Tracheal epithelial cell (primary cell): ENCODE measurements around the gene RPL27. TPM values are rescaled to one million over a fixed set of nuclear protein-coding genes. Genes with fewer than 3 reads are reported as not detected.

ENCODE experiments used
- total RNA-seq: library from RNA; depleted of rRNA; stranded (reverse); fragments of >200 nt; gene quantifications from 2 replicates; pipeline ENCODE4 v1.2.1, GENCODE V29; 2014

Gene RPL27
- total RNA-seq, result 1,542 and 1,825 TPM in 2 replicates

GRCh38 chr17:42997984-42998938 lies at the start of gene RPL27:
Gene RPL27 (plus strand): TSS chr17:42998419. CDS start chr17:42998751, 332 bp downstream.

DNA sequence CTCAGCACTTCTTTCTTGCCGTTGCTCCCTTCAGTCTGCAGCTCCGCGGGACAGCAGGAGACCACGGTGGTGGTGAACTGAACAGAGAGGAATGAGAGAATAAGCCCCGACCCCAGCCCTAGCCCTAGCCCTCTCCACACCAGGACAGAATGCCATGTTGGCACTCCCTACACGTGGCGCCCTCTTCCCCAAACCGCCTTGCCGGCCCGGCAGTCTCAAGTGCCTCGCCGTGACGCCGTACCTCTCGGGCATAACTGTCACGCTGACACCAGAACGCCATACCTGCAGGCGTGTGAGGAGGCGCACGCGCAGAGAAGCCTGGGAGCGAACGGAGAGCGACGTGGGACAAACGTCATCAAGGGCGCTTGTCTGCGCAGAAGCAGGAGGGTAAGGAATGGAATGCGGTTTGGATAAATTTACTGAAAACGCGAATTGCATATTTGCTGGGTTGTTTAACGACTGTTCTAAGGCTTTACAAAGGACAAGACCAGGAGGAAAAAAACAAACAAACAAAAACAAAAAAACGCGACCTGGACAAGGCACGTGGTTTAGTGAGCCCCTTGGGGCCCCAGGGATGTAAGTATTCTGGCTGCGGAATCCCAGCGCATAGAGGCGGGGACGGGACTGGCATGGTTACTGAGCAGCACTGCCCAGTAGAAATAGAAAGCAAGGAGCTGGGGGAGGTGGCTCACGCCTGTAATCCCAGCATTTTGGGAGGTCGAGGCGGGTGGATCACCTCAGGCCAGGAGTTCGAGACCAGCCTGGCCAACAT lies 33.9 kb upstream of the RPL27 start, which contains the start of gene AARSD1:
TSS of gene AARSD1 (minus strand) at position 294 of the 772 bp plus-strand sequence. CDS start at position 280, 14 bp downstream.

DNA sequence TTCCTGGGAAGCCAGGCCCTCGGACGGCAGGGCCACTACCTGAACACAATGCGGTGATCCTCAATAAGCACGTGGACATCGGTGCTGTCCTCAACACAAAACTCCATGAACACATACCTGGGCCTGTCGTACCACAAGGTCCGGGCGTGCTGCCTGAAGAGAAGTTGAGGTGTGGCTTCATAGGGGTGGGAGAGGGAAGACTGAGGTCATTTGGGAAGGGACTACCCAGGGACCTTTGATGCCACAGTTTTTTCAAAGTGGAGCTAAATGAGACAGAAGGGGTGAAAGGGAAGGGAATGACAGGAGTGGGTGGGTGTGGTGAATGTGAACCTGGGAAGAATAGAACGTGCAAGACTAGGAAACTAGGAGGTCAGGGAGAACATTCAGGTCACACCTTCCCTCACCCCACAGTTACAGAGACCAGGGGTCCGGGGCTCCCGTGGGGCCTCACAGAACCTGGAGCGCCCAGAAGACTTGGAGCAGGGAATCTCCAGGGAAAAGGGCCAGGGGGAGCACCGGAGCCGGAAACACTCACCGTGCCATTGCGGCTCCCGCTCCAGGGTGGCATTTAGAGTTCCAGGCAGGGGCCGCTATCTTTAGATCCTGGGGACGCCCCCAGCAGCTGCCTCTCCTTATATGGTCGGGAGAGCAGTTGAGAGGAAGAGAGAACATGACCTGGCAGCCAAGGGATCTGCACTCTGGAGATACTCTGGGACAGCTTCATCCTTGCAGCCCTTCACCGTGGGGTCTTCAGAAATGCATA lies 18.5 kb upstream of the RPL27 start, which contains the start of gene PTGES3L:
TSS of gene PTGES3L (minus strand) at position 570 of the 763 bp plus-strand sequence. CDS start at position 543, 27 bp downstream.

DNA sequence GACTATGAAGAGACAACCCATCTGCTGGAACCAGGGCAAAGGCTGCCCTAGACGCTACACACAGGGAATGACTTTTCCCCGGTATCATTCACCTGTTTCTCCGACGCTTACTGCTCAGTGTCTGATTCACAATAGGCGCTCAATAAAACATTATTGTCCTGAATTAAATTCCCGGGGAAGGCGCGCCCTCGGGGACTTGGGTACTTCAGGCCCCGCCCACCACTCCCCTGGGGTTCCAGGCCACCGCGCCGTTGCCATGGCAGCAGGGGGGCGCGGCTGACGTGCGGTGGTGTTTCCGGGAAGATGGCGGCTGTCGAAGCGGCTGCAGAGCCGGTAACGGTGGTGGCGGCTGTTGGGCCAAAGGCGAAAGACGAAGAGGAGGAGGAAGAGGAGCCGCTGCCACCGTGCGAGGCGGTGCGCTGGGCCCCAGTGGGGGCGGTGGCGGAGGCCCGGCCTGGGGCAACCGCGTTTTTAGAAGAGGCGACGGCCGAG lies 17.9 kb upstream of the RPL27 start, which contains the start of gene RUNDC1:
TSS of gene RUNDC1 (plus strand) at position 292 of the 492 bp plus-strand sequence. CDS start at position 304, 12 bp downstream.

GRCh38 chr17:43006639-43007551 lies 8.7 kb downstream of the RPL27 start, which contains the start of gene IFI35:
Gene IFI35 (plus strand): TSS chr17:43006784. CDS start chr17:43006948, 164 bp downstream.

DNA sequence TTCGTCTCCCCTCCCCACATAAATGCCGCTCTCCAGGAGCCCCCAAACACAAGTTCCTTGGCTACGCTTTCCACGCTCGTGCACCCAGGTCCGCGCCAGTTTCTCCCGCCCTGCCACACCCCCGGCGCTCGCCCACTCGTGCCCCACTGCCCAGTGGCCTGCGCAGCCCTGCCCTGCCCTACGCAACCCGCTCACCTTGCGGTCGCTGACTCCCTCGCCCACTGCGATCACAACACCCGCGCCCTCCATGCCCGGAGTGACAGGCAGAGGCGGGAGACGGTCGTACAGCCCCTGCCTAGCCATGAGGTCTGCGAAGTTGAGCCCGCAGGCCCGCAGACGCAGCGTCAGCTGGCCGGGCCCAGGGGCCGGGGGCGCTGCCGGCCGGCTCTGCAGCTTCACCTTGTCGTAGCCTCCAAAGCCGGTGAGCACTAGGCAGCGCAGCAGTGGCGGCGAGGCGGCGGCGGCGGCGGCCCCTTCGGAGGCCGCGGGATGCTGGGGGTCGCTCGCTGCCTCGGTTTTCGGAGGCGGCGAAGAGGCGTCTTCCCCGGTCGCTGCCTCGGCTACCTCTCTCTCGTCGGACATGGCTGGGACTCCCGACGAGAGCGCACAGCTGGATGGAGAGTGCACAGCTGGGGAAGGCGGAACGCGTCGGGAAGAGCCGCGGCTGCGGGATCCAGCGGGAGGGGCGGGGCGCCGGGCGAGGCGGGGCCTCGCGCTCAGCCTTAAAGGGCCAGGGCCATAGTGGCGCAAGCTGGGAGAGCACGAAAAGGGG lies 23.7 kb downstream of the RPL27 start, which contains the start of gene VAT1:
TSS of gene VAT1 (minus strand) at position 645 of the 772 bp plus-strand sequence. CDS start at position 582, 63 bp downstream.

GRCh38 chr17:43024407-43025289 lies 26.4 kb downstream of the RPL27 start, which contains the start of gene RND2:
Gene RND2 (plus strand): TSS chr17:43025231. CDS start chr17:43025348, 117 bp downstream.

Other genes starting within 250 kb of the RPL27 start
- not detected in 2 replicates for gene RAMP2, start 237.2 kb upstream of the RPL27 start, total RNA-seq
- gene VPS25, start 225.0 kb upstream of the RPL27 start, total RNA-seq, result 66.1 and 83.6 TPM in 2 replicates
- 0.96 TPM in 1 of 2 replicates, not detected in the other for gene WNK4, start 217.8 kb upstream of the RPL27 start, total RNA-seq
- gene COA3, start 199.7 kb upstream of the RPL27 start, total RNA-seq, result 71.3 and 76.9 TPM in 2 replicates
- gene CNTD1, start 199.6 kb upstream of the RPL27 start, total RNA-seq, result not detected in 2 replicates
- 113 and 117 TPM in 2 replicates for gene BECN1, start 174.1 kb upstream of the RPL27 start, total RNA-seq
- 65.2 and 83.6 TPM in 2 replicates for gene PSME3, start 165.0 kb upstream of the RPL27 start, total RNA-seq
- gene AOC2, start 153.8 kb upstream of the RPL27 start, total RNA-seq, result 0.96 and 1.5 TPM in 2 replicates
- under 0.01 and 0.24 TPM in 2 replicates for gene AOC3, start 147.2 kb upstream of the RPL27 start, total RNA-seq
- gene G6PC1, start 97.6 kb upstream of the RPL27 start, total RNA-seq, result under 0.01 TPM in 1 of 2 replicates, not detected in the other
- 11.9 and 14.0 TPM in 2 replicates for gene AARSD1, start 34.0 kb upstream of the RPL27 start, total RNA-seq
- gene PTGES3L, start 18.3 kb upstream of the RPL27 start, total RNA-seq, result 0.21 and 0.24 TPM in 2 replicates
- gene RUNDC1, start 17.9 kb upstream of the RPL27 start, total RNA-seq, result 8.7 and 9.4 TPM in 2 replicates
- 2.1 and 10.4 TPM in 2 replicates for gene IFI35, start 8.4 kb downstream of the RPL27 start, total RNA-seq
- 94.8 and 149 TPM in 2 replicates for gene VAT1, start 24.0 kb downstream of the RPL27 start, total RNA-seq
- 0.24 TPM in 1 of 2 replicates, not detected in the other for gene RND2, start 26.8 kb downstream of the RPL27 start, total RNA-seq
- gene BRCA1, start 126.9 kb downstream of the RPL27 start, total RNA-seq, result 3.8 and 4.3 TPM in 2 replicates
- gene NBR1, start 172.8 kb downstream of the RPL27 start, total RNA-seq, result 53.0 and 87.6 TPM in 2 replicates
- gene TMEM106A, start 213.5 kb downstream of the RPL27 start, total RNA-seq, result 0.21 and 0.48 TPM in 2 replicates
- gene CCDC200, start 230.2 kb downstream of the RPL27 start, total RNA-seq, result not detected in 2 replicates
- not detected in 2 replicates for gene RNU2-1, start 235.6 kb downstream of the RPL27 start, total RNA-seq